Erythroblast (primary cell): ENCODE data around the gene DHCR7.

ENCODE experiments used
- DNase-seq, 2 experiments: peaks; one replicate each; lab custom pipeline; 2025; lab: John Stamatoyannopoulos, UW
- GATA1 ChIP-seq: IDR thresholded peaks from 2 replicates; pipeline ENCODE4 v1.6.1; 2011; ENCODE audit warnings: low read depth, mild to moderate bottlenecking, control low read depth, low read length, moderate library complexity
- POLR2A ChIP-seq: IDR thresholded peaks from 2 replicates; pipeline ENCODE4 v1.6.1; 2011; ENCODE audit warnings: mild to moderate bottlenecking, low read length

The DHCR7 gene

DNA sequence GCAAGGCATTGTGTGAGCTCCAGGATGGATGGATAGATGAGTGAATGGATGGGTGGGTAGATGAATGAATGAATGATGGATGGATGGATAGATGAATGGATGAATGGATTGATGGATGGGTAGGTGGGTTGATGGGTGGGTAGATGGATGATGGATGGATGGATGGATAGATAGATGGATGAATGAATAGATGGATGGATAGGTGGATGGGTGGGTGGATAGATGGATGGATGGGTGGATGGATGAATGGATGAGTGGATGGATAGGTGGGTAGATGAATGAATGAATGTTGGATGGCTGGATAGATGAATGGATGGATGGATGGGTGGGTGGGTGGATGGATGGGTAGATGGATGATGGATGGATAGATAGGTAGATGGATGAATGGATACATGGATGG lies 33.5 kb downstream of the DHCR7 start:
- no peak for DNase-seq
- TF ChIP-seq POLR2A (no peak), GATA1 (no peak)

DNA sequence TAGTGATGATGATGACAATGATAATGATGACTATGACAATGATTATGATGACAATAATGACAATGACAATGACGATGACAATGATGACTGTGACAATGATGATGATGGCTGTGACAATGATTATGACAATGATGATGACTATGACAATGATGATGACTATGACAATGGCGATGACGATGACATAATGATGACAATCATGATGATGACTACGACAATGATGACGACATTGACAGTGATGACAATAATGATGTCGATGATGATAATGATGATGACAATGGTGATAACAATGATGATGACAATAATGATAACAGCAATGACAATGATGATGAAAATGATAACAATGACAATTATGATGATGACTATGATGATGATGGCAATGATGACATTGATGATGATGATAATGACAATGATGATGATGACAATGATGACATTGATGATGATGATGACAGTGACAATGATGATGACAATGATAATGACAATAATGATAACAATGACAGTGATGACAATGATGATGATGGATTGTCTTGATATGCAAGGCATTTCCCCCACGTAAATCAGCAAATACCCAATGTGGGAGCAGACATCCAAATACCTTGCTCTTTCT lies 37.7 kb downstream of the DHCR7 start:
- TF ChIP-seq GATA1 (no peak), POLR2A (no peak)
- no peak for DNase-seq

DNA sequence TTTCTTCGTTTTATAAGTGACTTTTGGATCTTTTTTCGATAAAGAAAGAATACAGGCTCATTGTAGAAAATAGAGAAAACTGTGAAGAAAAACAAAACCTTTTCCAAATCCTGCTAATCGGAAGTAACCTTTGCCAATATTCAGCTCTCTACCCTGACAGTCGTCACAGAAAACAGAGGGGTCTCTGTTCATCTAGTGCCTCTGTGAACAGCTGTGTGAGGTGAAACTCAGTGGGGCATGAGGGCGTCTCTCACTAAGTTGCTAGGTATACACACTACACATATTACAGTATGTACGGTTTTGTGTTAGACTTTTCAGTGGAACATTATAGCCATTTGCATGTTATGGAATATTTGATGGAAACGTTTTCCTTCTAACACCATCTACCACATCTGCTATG lies 39.4 kb downstream of the DHCR7 start:
- TF ChIP-seq GATA1 (no peak), POLR2A (no peak)
- DNase-seq: no peak

DNA sequence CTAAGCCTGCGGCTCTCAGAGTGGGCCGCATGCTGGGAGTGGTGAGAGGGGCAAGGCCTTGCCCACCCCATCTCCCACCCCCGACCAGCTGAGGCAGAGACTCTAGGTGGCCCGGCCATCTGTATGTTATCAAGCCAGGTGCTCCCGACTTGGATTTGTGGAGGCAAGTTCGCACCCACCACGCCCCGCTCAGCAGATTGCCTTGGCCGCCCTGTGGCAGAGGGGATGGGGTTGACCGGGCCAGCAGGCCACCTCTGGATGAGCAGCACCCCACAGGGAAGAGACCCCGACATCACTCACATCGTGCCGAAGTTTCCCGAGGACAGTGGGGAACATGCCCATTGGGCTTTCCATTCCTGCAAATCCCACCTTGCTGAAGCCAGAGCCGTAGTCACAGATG lies 40.8 kb downstream of the DHCR7 start:
- TF ChIP-seq GATA1: no peak
- no peak for TF ChIP-seq POLR2A
- no peak for DNase-seq

DNA sequence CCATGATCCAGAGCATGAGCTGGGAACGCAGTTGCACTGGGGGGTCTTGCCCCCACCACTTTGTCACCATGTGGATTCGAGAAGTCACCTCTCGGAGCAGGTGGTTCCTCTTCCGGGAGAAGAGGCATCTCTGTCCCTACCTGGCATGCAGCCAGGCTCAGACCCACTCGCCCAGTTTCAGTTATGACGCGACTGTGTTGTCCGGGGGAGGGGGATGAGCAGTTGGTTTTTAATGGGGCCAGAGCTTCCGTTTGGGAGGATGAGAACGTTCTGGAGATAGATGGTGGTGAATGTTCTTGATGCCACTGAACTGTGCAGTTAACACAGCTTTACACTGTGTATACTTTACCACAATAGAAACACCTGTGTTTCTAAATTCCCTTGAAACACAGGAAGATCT lies 41.5 kb downstream of the DHCR7 start:
- no peak for DNase-seq
- TF ChIP-seq POLR2A: no peak
- no peak for TF ChIP-seq GATA1

DNA sequence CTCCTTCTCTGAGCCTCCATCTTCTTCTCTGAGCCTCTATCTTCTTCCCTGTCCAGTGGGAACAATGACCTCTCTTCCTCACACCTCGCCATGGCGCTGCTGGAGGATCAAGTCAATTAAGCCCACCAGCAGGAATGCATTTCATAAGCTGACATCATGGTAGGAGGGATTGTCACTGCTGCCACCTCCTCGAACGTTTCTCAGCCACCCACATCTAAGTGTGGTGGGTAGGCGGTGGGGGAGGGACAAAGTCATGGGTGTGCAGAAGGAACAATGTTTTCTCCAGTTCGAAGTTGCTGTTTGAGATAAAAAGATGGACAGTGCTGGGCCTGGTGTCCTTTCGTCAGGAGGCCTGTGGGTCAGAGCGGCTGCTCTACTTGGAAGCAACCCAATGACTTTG lies 44.0 kb downstream of the DHCR7 start:
- TF ChIP-seq GATA1: no peak
- no peak for TF ChIP-seq POLR2A
- DNase-seq: no peak

DNA sequence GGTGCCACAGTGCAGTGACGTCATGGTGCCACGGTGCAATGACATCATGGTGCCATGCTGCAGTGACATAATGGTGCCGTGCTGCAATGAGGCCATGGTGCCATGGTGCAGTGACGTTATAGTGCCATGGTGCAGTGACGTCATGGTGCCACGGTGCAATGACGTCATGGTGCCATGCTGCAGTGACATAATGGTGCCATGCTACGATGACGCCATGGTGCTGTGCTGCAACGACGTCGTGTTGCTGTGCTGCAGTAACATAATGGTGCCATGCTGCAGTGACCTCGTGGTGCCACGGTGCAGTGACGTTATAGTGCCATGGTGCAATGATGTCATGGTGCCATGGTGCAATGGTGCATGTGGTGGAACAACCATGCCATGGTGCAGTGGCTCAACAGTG lies 45.3 kb downstream of the DHCR7 start:
- no peak for DNase-seq
- TF ChIP-seq GATA1: no peak
- no peak for TF ChIP-seq POLR2A

DNA sequence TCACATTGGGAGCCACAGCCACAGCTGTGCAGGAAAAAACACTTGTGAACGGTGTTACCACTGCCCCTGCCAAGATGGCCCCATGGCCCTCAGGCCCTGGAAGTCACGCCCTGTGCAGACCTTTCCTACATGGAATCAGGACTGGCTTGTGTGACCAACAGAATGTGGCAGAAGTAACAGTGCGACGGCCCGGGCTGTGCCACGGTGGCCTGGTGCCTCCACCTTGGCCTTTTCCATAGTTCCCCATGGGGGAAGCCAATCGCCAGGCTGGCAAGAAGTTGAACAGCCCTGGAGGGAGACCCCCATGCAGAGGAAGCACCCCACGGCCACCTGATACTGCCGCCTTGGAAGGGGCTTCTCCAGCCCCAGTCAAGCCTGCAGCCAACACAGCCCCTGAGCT lies 48.0 kb downstream of the DHCR7 start:
- TF ChIP-seq GATA1 (no peak), POLR2A (no peak)
- DNase-seq: no peak

DNA sequence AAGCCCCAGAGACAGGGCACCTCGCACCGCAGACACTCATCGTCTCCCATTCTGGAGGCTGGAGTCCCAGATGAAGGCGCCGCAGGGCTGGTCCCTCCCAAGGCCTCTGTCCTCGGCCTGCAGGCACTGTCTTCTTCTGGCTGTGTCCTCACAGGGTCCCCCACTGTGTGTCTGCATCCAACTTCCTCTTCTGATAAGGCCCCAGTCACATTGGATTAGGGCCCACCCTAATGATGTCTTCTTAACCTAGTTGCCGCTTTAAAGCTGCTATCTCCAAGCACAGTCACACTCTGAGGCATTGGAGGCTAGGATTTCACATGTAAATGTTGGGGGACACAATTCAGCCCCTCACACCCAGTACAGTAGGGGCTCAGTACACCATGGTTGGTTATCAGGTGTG lies 48.9 kb downstream of the DHCR7 start:
- DNase-seq: no peak
- TF ChIP-seq POLR2A: no peak
- no peak for TF ChIP-seq GATA1

DNA sequence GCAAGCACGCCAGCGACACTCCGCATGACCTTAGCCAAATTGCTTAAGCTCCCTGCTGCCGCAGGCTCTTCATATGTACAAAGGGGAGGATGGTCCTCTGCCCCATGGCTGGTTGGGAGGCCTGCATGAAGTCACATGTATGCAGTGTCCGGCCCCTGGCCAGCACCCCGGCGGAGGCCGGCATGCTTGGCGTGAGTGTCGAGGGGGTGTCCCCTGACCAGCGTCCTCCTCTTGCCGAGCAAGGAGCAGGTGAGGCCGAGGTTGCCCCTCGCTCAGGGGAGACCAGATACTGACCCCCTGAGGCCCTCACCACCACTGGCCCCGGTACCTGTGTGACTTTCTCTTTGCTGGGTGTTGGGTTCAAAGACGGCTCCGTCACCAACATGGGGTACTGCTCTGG lies 50.2 kb downstream of the DHCR7 start:
- TF ChIP-seq POLR2A (no peak), GATA1 (no peak)
- no peak for DNase-seq

DNA sequence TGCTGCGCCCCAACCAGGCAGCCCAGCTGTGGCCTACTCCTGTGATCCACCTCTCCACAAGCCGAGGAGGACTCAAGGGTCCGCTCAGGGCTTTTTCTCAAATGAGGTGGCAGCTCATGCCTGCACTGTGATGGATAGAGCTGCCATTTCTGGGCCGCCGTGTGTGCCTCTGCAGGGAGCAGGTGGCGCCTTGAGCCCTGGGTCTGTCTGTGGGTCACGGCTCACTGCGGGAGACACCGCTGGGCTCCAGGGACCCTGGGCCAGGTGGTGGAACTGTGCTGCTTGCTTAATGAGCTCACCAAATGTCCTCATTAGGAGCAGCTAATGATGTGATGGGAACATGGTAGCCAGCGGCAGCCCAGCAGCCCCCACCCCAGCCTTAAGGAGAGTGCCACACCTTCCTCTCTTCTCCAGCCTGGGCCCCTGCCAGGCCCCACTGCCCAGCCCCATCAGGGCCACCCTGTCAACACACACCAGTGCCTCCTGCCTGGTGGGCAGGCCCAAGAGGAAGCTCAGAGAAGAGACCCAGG lies 50.8 kb downstream of the DHCR7 start:
- DNase-seq: no peak
- no peak for TF ChIP-seq GATA1
- TF ChIP-seq POLR2A: no peak

DNA sequence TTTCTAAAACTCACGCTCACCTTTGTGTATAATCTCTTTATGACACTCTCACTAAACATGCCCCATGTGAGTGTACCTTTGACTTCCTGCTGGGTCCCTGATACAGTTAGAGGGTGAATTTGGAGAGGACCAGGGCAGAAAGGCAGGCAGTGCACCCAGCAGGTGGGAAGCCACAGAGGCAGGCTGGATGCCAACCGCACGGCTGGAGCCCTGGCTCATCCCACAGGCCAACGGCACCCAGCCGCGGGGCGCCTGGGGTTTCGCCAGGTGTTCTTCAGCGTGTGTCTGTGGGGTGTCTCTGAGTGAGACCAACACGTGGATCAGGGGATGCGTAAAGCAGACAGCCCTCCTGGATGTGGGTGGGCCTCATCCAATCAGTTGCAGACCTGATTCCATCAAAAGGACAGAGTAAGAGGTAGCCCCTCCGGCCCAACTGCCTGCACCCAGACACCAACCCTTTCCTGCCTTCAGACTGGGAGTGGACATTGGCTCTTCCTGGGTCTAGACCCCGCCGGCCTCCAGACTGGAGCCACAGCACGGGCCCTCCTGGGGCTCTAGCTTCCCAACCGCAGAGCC lies 51.6 kb downstream of the DHCR7 start:
- no peak for DNase-seq
- no peak for TF ChIP-seq GATA1
- no peak for TF ChIP-seq POLR2A

DNA sequence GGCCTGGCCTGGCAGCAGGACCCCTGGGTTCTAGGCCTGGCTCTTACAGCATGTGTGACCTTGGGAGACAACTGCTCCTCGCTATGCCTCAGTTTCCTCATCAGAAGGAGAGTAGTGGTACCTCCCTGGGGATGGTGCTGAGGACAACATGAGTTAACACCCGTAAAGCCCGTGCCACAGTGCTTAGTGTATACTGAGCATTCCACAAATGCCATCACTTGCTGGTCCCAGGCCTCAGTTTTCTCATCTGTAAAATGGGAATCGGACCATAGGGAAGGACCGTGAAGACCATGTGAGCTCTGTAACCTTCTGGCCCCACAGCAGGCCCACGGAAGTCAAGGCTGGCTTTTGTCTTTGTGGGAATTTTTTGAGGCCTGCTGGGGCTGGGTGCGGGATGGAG lies 52.4 kb downstream of the DHCR7 start:
- TF ChIP-seq POLR2A (no peak), GATA1 (no peak)
- no peak for DNase-seq

DNA sequence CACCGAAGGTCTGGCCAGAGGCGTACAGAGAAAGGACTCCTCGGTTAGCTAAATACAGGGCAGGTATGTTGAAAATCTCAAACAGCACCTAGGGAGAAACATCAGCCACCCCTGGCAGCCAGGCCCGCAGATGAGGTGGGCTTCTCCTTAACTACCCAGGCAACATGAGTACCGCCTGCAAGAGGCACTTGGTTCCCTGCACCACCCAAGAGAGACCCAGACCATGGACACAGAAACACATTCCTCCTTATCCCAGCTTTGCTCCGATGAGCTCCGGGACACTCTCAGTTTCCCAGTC lies 53.0 kb downstream of the DHCR7 start:
- DNase-seq: no peak
- TF ChIP-seq GATA1: no peak
- no peak for TF ChIP-seq POLR2A

DNA sequence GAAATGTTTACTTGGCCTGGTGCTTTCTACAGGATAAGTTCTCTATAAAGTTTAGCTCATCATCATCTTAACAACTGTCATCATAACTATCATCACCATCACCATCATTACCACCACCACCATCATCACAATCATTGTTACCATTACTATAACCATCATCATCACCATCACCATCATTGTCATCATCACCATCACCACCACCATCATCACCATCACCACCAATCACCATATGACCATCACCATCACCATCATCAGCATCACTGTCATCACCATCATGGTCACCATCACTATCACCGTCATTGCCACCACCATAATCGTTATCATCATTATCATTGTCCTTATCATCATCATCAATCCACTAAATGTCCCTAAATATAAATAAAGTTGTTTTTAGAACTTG lies 54.9 kb downstream of the DHCR7 start:
- no peak for TF ChIP-seq POLR2A
- TF ChIP-seq GATA1: no peak
- no peak for DNase-seq
